ENCODE data around the gene CHN2. TPM values are rescaled to one million over a fixed set of nuclear protein-coding genes. Genes with fewer than 3 reads are reported as not detected.

Gene CHN2
- total RNA-seq, 2 donors from 2014 or later = 30.0 to 32.9 TPM

- peak; percentile 69 for ATAC-seq
- peak in 1 of 2 donors; percentile 56 for DNase-seq
- intact Hi-C loops (cut with DNase I, micrococcal nuclease) = no loop called here
These were observed 230.4 kb downstream of the CHN2 start for GRCh38 chr7:29424984-29425309.

GRCh38 chr7:29426587-29426986 is 232.0 kb downstream of the CHN2 start:
- DNase-seq = no peak
- ATAC-seq = peak; percentile 65
- intact Hi-C loops (cut with DNase I, micrococcal nuclease) = no loop called here

- intact Hi-C loops (cut with DNase I, micrococcal nuclease) = no loop called here
- no peak for DNase-seq
- peak; percentile 37 for ATAC-seq
These were observed 234.8 kb downstream of the CHN2 start for GRCh38 chr7:29429401-29429800.

- no peak for ATAC-seq
- DNase-seq = no peak
- intact Hi-C loops (cut with DNase I, micrococcal nuclease) = no loop called here
These were observed 235.8 kb downstream of the CHN2 start for GRCh38 chr7:29430279-29430949.

GRCh38 chr7:29431686-29432085 is 237.1 kb downstream of the CHN2 start:
- ATAC-seq (no peak), DNase-seq (no peak)

GRCh38 chr7:29432721-29433120 is 238.1 kb downstream of the CHN2 start:
- intact Hi-C loops (cut with DNase I, micrococcal nuclease) = no loop called here
- ATAC-seq = no peak

More at GRCh38 chr7:29431686-29432085, 237.1 kb downstream of the CHN2 start:
- intact Hi-C loops (cut with DNase I, micrococcal nuclease) = no loop called here

GRCh38 chr7:29434380-29434768 is 239.8 kb downstream of the CHN2 start:
- intact Hi-C loops (cut with DNase I, micrococcal nuclease) = no loop called here
- ATAC-seq = peak; percentile 38
- no peak for DNase-seq

More at GRCh38 chr7:29432721-29433120, 238.1 kb downstream of the CHN2 start:
- DNase-seq = no peak

GRCh38 chr7:29435167-29435566 is 240.6 kb downstream of the CHN2 start:
- ATAC-seq (no peak), DNase-seq (no peak)
- intact Hi-C loops (cut with DNase I, micrococcal nuclease) = no loop called here

GRCh38 chr7:29435902-29436301 is 241.3 kb downstream of the CHN2 start:
- ATAC-seq (no peak), DNase-seq (no peak)
- intact Hi-C loops (cut with DNase I, micrococcal nuclease) = no loop called here

GRCh38 chr7:29442146-29442545 is 247.6 kb downstream of the CHN2 start:
- peak; percentile 32 for ATAC-seq
- DNase-seq = no peak
- intact Hi-C loops (cut with DNase I, micrococcal nuclease) = no loop called here

GRCh38 chr7:29443552-29443951 is 249.0 kb downstream of the CHN2 start:
- intact Hi-C loops (cut with DNase I, micrococcal nuclease) = no loop called here
- ATAC-seq = no peak
- DNase-seq = no peak

GRCh38 chr7:29444267-29444666 is 249.7 kb downstream of the CHN2 start:
- intact Hi-C loops (cut with DNase I, micrococcal nuclease) = no loop called here
- ATAC-seq (no peak), DNase-seq (no peak)

- DNase-seq (no peak), ATAC-seq (no peak)
- intact Hi-C loops (cut with DNase I, micrococcal nuclease) = no loop called here
These were observed 251.2 kb downstream of the CHN2 start for GRCh38 chr7:29445736-29446135.

- DNase-seq (no peak), ATAC-seq (no peak)
- intact Hi-C loops (cut with DNase I, micrococcal nuclease) = no loop called here
These were observed 253.3 kb downstream of the CHN2 start for GRCh38 chr7:29447828-29448227.

GRCh38 chr7:29449569-29450260 is 255.1 kb downstream of the CHN2 start:
- DNase-seq = no peak
- intact Hi-C loops (cut with DNase I, micrococcal nuclease) = no loop called here
- peak; percentile 87 for ATAC-seq

- intact Hi-C loops (cut with DNase I, micrococcal nuclease) = no loop called here
- ATAC-seq (no peak), DNase-seq (no peak)
These were observed 258.4 kb downstream of the CHN2 start for GRCh38 chr7:29453021-29453420.

- no peak for ATAC-seq
- intact Hi-C loops (cut with DNase I, micrococcal nuclease) = no loop called here
- DNase-seq = no peak
These were observed 259.9 kb downstream of the CHN2 start for GRCh38 chr7:29454464-29454863.

- DNase-seq = no peak
- intact Hi-C loops (cut with DNase I, micrococcal nuclease) = no loop called here
- no peak for ATAC-seq
These were observed 260.4 kb downstream of the CHN2 start for GRCh38 chr7:29454899-29455451.

GRCh38 chr7:29457141-29457561 is 262.6 kb downstream of the CHN2 start:
- no peak for DNase-seq
- ATAC-seq = no peak
- intact Hi-C loops (cut with DNase I, micrococcal nuclease) = no loop called here

GRCh38 chr7:29457565-29458011 is 263.0 kb downstream of the CHN2 start:
- DNase-seq (no peak), ATAC-seq (no peak)
- intact Hi-C loops (cut with DNase I, micrococcal nuclease) = no loop called here

Measured in left colon (tissue), 2 donors.